Smooth muscle cell (in vitro differentiated cells): ENCODE measurements around the gene BRIX1. TPM values are rescaled to one million over a fixed set of nuclear protein-coding genes. Genes with fewer than 3 reads are reported as not detected.

Source experiments
- DNase-seq: peaks from one replicate; lab custom pipeline; 2025; ENCODE audit not compliant: unreplicated experiment; lab: John Stamatoyannopoulos, UW
- H2AFZ ChIP-seq: fragments of 200-600 bp; sonication (generic); 2 replicates; pipeline ENCODE4 v1.6.0; 2016; ENCODE audit warnings: antibody characterized with exemption, low read depth, mild to moderate bottlenecking
- H3F3A ChIP-seq: fragments of 200-600 bp; sonication (generic); 2 replicates; pipeline ENCODE4 v1.6.0; 2017; ENCODE audit warnings: antibody characterized with exemption, low read depth
- H3K27ac ChIP-seq: fragments of 200-600 bp; sonication (generic); 2 replicates; pipeline ENCODE4 v1.5.1; 2016; ENCODE audit warnings: low read depth, mild to moderate bottlenecking
- H3K27me3 ChIP-seq: fragments of 200-600 bp; sonication (generic); 2 replicates; pipeline ENCODE4 v1.6.1; 2016; ENCODE audit warnings: low read depth, mild to moderate bottlenecking
- H3K36me3 ChIP-seq: fragments of 200-600 bp; sonication (generic); 2 replicates; pipeline ENCODE4 v1.5.1; 2016; ENCODE audit warnings: low read depth
- H3K4me1 ChIP-seq: fragments of 200-600 bp; sonication (generic); 2 replicates; pipeline ENCODE4 v1.5.1; 2016; ENCODE audit warnings: low read depth
- H3K4me2 ChIP-seq: fragments of 200-600 bp; sonication (generic); 2 replicates; pipeline ENCODE4 v1.6.0; 2016; ENCODE audit warnings: mild to moderate bottlenecking
- H3K4me3 ChIP-seq: fragments of 200-600 bp; sonication (generic); 2 replicates; pipeline ENCODE4 v1.5.1; 2016; ENCODE audit warnings: mild to moderate bottlenecking
- H3K79me2 ChIP-seq: fragments of 200-600 bp; sonication (generic); 2 replicates; pipeline ENCODE4 v1.6.0; 2016; ENCODE audit warnings: low read depth, mild to moderate bottlenecking
- H3K9ac ChIP-seq: fragments of 200-600 bp; sonication (generic); 2 replicates; pipeline ENCODE4 v1.6.0; 2016; ENCODE audit warnings: low read depth
- H3K9me3 ChIP-seq: fragments of 200-600 bp; sonication (generic); replicated peaks from 2 replicates; pipeline ENCODE4 v1.5.1; 2016; ENCODE audit warnings: low read depth
- H4K20me1 ChIP-seq: fragments of 200-600 bp; sonication (generic); 2 replicates; pipeline ENCODE4 v1.6.0; 2016; ENCODE audit warnings: low read depth
- CTCF ChIP-seq: fragments of 200-600 bp; sonication (generic); IDR thresholded peaks from 2 replicates; pipeline ENCODE4 v1.5.1; 2017; ENCODE audit warnings: borderline replicate concordance, mild to moderate bottlenecking, antibody characterized with exemption; ENCODE audit not compliant: insufficient read depth, poor library complexity, severe bottlenecking
- WGBS: methylation state at CpG from one replicate; pipeline ENCODE4 v1.1.7; 2016; ENCODE audit warnings: low lambda C conversion rate; 5-methylcytosine and 5-hydroxymethylcytosine counted together
- polyA plus RNA-seq: library from polyadenylated mRNA; unstranded; fragments of >200 nt; fragmentation: Nextera tagmentation; extraction: Ambion mirVana; gene quantifications from 2 replicates; pipeline ENCODE4 v1.2.1, GENCODE V29; 2016
- total RNA-seq: library from RNA; depleted of rRNA; stranded (reverse); fragments of >200 nt; gene quantifications from 2 replicates; pipeline ENCODE4 v1.2.3, GENCODE V29; 2014

The BRIX1 gene
- total and polyA plus RNA-seq, 2 experiments from 2014 or later: 34.8 to 39.6 TPM

GRCh38 chr5:34881246-34881645 is 34.3 kb upstream of the BRIX1 start:
- H3K27me3 ChIP-seq: no peaks in the 10 kb centered on the region
- H3K4me3 ChIP-seq: no peak overlapping the region
- H3F3A ChIP-seq: no peaks in the 10 kb centered on the region
- H4K20me1 ChIP-seq: no peaks in the 10 kb centered on the region
- no peak overlapping the region for H3K9ac ChIP-seq
- no peaks in the 10 kb centered on the region for H3K79me2 ChIP-seq
- H2AFZ ChIP-seq: no peak overlapping the region
- H3K9me3 ChIP-seq: no peaks in the 10 kb centered on the region
- TF ChIP-seq CTCF: no peak
- no peak overlapping the region for H3K27ac ChIP-seq
- H3K4me1 ChIP-seq: no peaks in the 10 kb centered on the region
- DNase-seq: no peak
- H3K4me2 ChIP-seq: no peak overlapping the region
- no peaks in the 10 kb centered on the region for H3K36me3 ChIP-seq

DNA sequence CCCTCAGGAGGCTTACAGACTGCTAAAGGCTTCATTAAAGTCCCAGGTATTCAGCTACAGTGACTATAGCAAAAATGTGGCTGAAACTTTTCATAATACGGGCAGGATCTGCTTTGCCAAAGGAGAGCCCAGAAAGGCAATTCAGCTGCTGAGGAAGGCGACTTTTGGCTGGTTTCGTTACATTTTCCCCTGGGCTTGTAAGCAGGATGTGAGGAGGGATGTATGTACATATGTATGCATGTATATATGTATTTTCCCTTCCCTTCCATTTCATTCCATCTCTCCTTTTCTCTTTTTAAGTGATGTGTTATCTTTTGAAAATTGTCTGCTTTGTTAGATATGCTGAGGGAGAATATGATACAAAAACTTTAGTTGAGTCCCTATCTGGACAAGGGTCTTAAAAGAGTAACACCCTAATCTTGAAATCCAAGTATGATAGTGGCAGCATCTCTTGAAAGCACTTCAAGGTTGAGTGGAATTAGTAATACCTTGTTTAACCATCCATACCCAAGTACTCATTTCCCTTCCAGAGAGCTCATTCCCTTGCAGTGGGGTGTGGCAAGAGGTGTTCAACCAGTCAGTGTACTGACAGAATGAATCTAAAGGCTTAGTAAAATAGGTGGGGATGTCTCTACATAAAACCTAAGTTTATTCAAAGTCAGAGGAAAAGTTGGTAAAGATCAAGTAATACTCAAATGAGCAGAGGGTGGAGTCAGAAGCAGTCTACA is 29.0 kb upstream of the BRIX1 start:
- H3K9me3 ChIP-seq: no peaks in the 10 kb centered on the region
- H3K4me1 ChIP-seq: no peaks in the 10 kb centered on the region
- H4K20me1 ChIP-seq: no peaks in the 10 kb centered on the region
- no peak overlapping the region for H3K27ac ChIP-seq
- H3K79me2 ChIP-seq: no peaks in the 10 kb centered on the region
- 95% methylated on average over 3 of the region's 3 CpGs for WGBS
- DNase-seq: no peak
- no peak overlapping the region for H3K4me3 ChIP-seq
- no peak overlapping the region for H2AFZ ChIP-seq
- H3K4me2 ChIP-seq: no peak overlapping the region
- H3K9ac ChIP-seq: no peak overlapping the region
- no peaks in the 10 kb centered on the region for H3K36me3 ChIP-seq
- no peaks in the 10 kb centered on the region for H3F3A ChIP-seq
- TF ChIP-seq CTCF: no peak
- no peaks in the 10 kb centered on the region for H3K27me3 ChIP-seq

DNA sequence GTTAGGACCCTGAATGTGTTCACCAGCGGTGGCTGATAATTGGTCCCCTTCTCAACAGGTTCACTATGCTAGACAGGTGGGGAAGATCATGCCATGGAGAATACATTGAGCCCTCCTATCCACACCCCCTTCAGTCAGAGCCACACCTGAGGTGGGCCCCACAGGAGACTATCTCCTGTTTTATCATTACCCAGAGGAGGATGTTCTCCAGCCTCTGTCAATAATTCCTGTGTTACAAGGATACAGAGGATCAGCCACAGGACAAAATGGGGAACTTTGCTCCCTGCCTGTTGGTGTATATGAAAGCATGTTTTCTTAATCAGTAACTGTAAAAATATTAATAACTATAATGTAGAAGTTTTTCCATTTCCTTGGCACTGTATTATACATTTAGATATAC is 26.1 kb upstream of the BRIX1 start:
- H3K9ac ChIP-seq: no peak overlapping the region
- H3K4me1 ChIP-seq: no peaks in the 10 kb centered on the region
- H3K79me2 ChIP-seq: no peaks in the 10 kb centered on the region
- no peak for DNase-seq
- no peak for TF ChIP-seq CTCF
- H3K4me3 ChIP-seq: no peak overlapping the region
- WGBS: 88% methylated on average over 1 of the region's 1 CpG
- no peaks in the 10 kb centered on the region for H3K9me3 ChIP-seq
- H2AFZ ChIP-seq: no peak overlapping the region
- H3K4me2 ChIP-seq: no peak overlapping the region
- H3F3A ChIP-seq: no peaks in the 10 kb centered on the region
- no peaks in the 10 kb centered on the region for H4K20me1 ChIP-seq
- H3K27me3 ChIP-seq: no peaks in the 10 kb centered on the region
- no peaks in the 10 kb centered on the region for H3K36me3 ChIP-seq
- no peak overlapping the region for H3K27ac ChIP-seq

- TF ChIP-seq CTCF: no peak
- WGBS: 63% methylated on average over 5 of the region's 5 CpGs
- Histone ChIP-seq H3K9ac (no peak overlapping the region), H3K4me2 (no peak overlapping the region), H3F3A (no peaks in the 10 kb centered on the region), H2AFZ (no peak overlapping the region), H3K4me1 (no peaks in the 10 kb centered on the region), H3K27ac (no peak overlapping the region), H3K9me3 (no peaks in the 10 kb centered on the region), H3K4me3 (no peak overlapping the region), H3K27me3 (no peaks in the 10 kb centered on the region), H4K20me1 (no peaks in the 10 kb centered on the region), H3K79me2 (no peaks in the 10 kb centered on the region), H3K36me3 (no peaks in the 10 kb centered on the region)
- DNase-seq: no peak
Observed at GRCh38 chr5:34891981-34892380, 23.5 kb upstream of the BRIX1 start.
